Endothelial cell of umbilical vein (primary cell): Measurements from ENCODE around the gene TRNP1. TPM values are rescaled to one million over a fixed set of nuclear protein-coding genes. Genes with fewer than 3 reads are reported as not detected.

ENCODE experiments used
- BruUV-seq: library from RNA; stranded (reverse); fragments of 400-500 nt; replicated peaks from 2 replicates; lab custom pipeline; 2021; lab: Mats Ljungman, UMichigan
- CTCF ChIA-PET: fragments of 300-600, 350-600 bp; sonication (Branson Sonifier 250); formaldehyde crosslinking; loops from one replicate; lab custom pipeline; 2021; ENCODE audit warnings: antibody characterized with exemption, inconsistent platforms; lab: Charles Lee
- POLR2A ChIA-PET: fragments of 300-600, 350-600 bp; sonication (Branson Sonifier 250); formaldehyde crosslinking; loops from one replicate; lab custom pipeline; 2021; ENCODE audit warnings: antibody characterized with exemption, inconsistent platforms; lab: Charles Lee
- DNase-seq: peaks from one replicate; pipeline ENCODE4 v3.0.0-alpha.2; 2011; ENCODE audit warnings: low read depth, low spot score
- FAIRE-seq: peaks from 2 replicates; lab custom pipeline; 2011; peaks lifted over from hg19 to GRCh38; lab: Jason Lieb, UNC
- H2AFZ ChIP-seq: 2 replicates; pipeline ENCODE4 v1.6.0; 2012; ENCODE audit warnings: low read depth, low read length, control low read depth, inconsistent platforms
- H3K27ac ChIP-seq: 2 replicates; pipeline ENCODE4 v1.5.1; 2011; ENCODE audit warnings: low read depth, mild to moderate bottlenecking, control low read depth, low read length, moderate library complexity; ENCODE audit not compliant: insufficient read depth
- H3K27me3 ChIP-seq, 2 experiments: 2 replicates each; pipeline versions ENCODE4 v1.6.0 to v1.6.1; 2011; ENCODE audit warnings: low read length in 2 of 2, mixed read lengths in 1 of 2; ENCODE audit not compliant: control insufficient read depth in 2 of 2, insufficient read depth in 2 of 2
- H3K36me3 ChIP-seq, 2 experiments: 2 replicates in 1 of 2; 3 replicates in 1 of 2; pipeline ENCODE4 v1.5.1; 2011; ENCODE audit warnings: low read length in 2 of 2, mild to moderate bottlenecking in 1 of 2, moderate library complexity in 1 of 2; ENCODE audit not compliant: control insufficient read depth in 2 of 2, insufficient read depth in 2 of 2; ENCODE audit errors: extremely low read depth in 1 of 2
- H3K4me1 ChIP-seq: 3 replicates; pipeline ENCODE4 v1.5.1; 2011; ENCODE audit warnings: mild to moderate bottlenecking, low read length; ENCODE audit not compliant: control insufficient read depth, insufficient read depth; ENCODE audit errors: extremely low read depth
- H3K4me2 ChIP-seq: 2 replicates; pipeline ENCODE4 v1.6.1; 2011; ENCODE audit warnings: low read length, control low read depth, mixed read lengths; ENCODE audit not compliant: insufficient read depth
- H3K4me3 ChIP-seq, 3 experiments: fragments of 200-600 bp in 1 of 3; sonication (generic), shearing (Covaris generic) in 1 of 3; replicated peaks in 1 of 3; 2 replicates each; pipeline ENCODE4 v1.5.1; 2011 to 2016; ENCODE audit warnings: control low read depth in 3 of 3, low read length in 3 of 3, mild to moderate bottlenecking in 2 of 3, inconsistent platforms in 1 of 3, low read depth in 1 of 3, moderate library complexity in 1 of 3; ENCODE audit not compliant: insufficient read depth in 1 of 3
- H3K79me2 ChIP-seq: 2 replicates; pipeline ENCODE4 v1.6.0; 2012; ENCODE audit warnings: low read length, inconsistent platforms; ENCODE audit not compliant: control insufficient read depth, insufficient read depth
- H3K9ac ChIP-seq: replicated peaks from 2 replicates; pipeline ENCODE3; 2011; ENCODE audit warnings: low read length, control low read depth; ENCODE audit not compliant: insufficient read depth; ENCODE audit errors: extremely low read depth
- H3K9me1 ChIP-seq: replicated peaks from 3 replicates; pipeline ENCODE4 v1.6.0; 2011; ENCODE audit warnings: mild to moderate bottlenecking, low read length; ENCODE audit not compliant: control insufficient read depth, insufficient read depth; ENCODE audit errors: extremely low read depth
- H3K9me3 ChIP-seq: replicated peaks from 2 replicates; pipeline ENCODE4 v1.5.1; 2012; ENCODE audit warnings: low read length, inconsistent platforms; ENCODE audit not compliant: control insufficient read depth, insufficient read depth
- H4K20me1 ChIP-seq: replicated peaks from 2 replicates; pipeline ENCODE3; 2011; ENCODE audit warnings: mild to moderate bottlenecking, low read length; ENCODE audit not compliant: control insufficient read depth, insufficient read depth; ENCODE audit errors: extremely low read depth
- EZH2 ChIP-seq: IDR thresholded peaks from 2 replicates; pipeline ENCODE4 v1.6.1; 2012; ENCODE audit warnings: borderline replicate concordance, low read depth, mild to moderate bottlenecking, moderate library complexity, low read length, inconsistent platforms; ENCODE audit not compliant: severe bottlenecking
- FOS ChIP-seq: IDR thresholded peaks from 2 replicates; pipeline ENCODE4 v1.6.1; 2011; ENCODE audit warnings: mild to moderate bottlenecking, low read length, moderate library complexity, borderline replicate concordance; ENCODE audit not compliant: insufficient read depth
- MYC ChIP-seq: IDR thresholded peaks from one replicate; pipeline ENCODE4 v1.6.1; 2011; ENCODE audit warnings: mild to moderate bottlenecking, low read depth, low read length
- dilution Hi-C: fragments of 300-500 bp; cut with MboI; formaldehyde crosslinking; loops from one replicate; pipeline ENCODE4 v1.15.0; 2019; ENCODE audit warnings: low sequenced_read_pairs; ENCODE audit not compliant: extremely low pct_ligation_motif_present
- intact Hi-C: fragments of 100-400 bp; cut with micrococcal nuclease; formaldehyde crosslinking; loops from one replicate; pipeline ENCODE4 v1.10.0; 2022
- polyA plus RNA-seq, 4 experiments: library from polyadenylated mRNA; depleted of rRNA in 3 of 4; stranded (reverse) in 3 of 4; unstranded in 1 of 4; fragments of >200 nt; gene quantifications; 2 replicates each; pipeline versions ENCODE4 v1.2.1 to v1.2.3, GENCODE V29; 2011 to 2012; ENCODE audit warnings: missing spikeins in 1 of 4
- total RNA-seq: library from RNA; stranded (reverse); gene quantifications from 2 replicates; pipeline ENCODE4 v1.2.3, GENCODE V29; 2021
- TF ChIP-seq, protein P1 (sequence below): IDR thresholded peaks from 2 replicates; pipeline ENCODE4 v1.6.1; 2011; ENCODE audit not compliant: insufficient read depth, insufficient read length
- TF ChIP-seq, protein P2 (sequence below), 2 donors: IDR thresholded peaks; 1 replicate in 1 of 2; 2 replicates in 1 of 2; pipeline ENCODE4 v1.5.1; 2011; ENCODE audit warnings: low read length in 2 of 2, mild to moderate bottlenecking in 2 of 2, moderate library complexity in 2 of 2, control low read depth in 1 of 2, inconsistent platforms in 1 of 2, low read depth in 1 of 2; ENCODE audit not compliant: insufficient read depth in 1 of 2; ENCODE audit errors: extremely low read depth in 1 of 2

TRNP1 gene
- total and polyA plus RNA-seq, 2 donors (not counting 3 experiments of a cell fraction or from before 2014, with no cell fraction given), result 5.9 to 20.5 TPM

DNA sequence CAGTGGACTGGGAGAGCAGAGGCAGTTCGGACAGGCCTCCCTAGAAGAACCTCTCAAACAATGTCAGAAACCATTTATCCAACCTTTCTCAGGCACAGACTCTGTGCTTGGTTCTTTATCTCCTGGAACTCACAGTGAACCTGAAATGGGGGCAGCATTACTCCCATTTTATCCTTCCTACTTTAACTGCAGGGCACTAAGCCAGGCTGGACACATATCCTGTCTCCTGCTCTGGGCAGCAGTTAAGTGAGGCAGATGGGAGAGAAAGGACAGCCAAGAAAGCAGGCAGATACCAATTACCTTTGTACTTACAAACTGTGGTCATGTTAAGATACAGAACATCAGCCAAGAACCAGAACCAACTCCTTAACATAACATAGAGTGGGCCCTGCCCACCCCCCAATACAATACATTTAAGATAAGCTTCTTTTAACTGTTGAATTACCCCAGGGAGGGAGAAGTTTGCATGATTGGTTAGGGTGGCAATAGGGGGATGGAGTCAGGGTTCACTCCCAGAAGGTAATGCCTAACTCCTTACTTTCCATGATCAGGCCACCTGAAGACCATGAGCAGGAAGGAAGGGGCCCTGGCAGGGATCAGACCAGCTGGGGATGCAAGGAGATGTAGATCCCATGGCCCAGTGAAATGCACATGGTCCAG, 44.1 kb upstream of the TRNP1 start:
- Histone ChIP-seq H3K79me2 (no peaks in the 10 kb centered on the region), H3K27ac (no peak overlapping the region), H4K20me1 (no peaks in the 10 kb centered on the region), H3K4me2 (no peak overlapping the region), H3K9me3 (no peaks in the 10 kb centered on the region), H3K9me1 (no peaks in the 10 kb centered on the region), H3K4me1 (peaks cover 8% of the 10 kb centered on the region), H3K27me3 (no peaks in the 10 kb centered on the region), H3K9ac (no peak overlapping the region), H3K4me3 (no peak overlapping the region), H3K36me3 (peaks cover 9 to 17% of the 10 kb centered on the region in 2 experiments), H2AFZ (no peak overlapping the region)
- dilution Hi-C loops, result no loop called here
- TF ChIP-seq, protein P1, sequence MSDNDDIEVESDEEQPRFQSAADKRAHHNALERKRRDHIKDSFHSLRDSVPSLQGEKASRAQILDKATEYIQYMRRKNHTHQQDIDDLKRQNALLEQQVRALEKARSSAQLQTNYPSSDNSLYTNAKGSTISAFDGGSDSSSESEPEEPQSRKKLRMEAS, result no peak
- no peak for TF ChIP-seq FOS
- no peak for TF ChIP-seq EZH2
- TF ChIP-seq, protein P2, sequence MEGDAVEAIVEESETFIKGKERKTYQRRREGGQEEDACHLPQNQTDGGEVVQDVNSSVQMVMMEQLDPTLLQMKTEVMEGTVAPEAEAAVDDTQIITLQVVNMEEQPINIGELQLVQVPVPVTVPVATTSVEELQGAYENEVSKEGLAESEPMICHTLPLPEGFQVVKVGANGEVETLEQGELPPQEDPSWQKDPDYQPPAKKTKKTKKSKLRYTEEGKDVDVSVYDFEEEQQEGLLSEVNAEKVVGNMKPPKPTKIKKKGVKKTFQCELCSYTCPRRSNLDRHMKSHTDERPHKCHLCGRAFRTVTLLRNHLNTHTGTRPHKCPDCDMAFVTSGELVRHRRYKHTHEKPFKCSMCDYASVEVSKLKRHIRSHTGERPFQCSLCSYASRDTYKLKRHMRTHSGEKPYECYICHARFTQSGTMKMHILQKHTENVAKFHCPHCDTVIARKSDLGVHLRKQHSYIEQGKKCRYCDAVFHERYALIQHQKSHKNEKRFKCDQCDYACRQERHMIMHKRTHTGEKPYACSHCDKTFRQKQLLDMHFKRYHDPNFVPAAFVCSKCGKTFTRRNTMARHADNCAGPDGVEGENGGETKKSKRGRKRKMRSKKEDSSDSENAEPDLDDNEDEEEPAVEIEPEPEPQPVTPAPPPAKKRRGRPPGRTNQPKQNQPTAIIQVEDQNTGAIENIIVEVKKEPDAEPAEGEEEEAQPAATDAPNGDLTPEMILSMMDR (IDR thresholded peaks at IDR 0.05; ENCODE audit: extremely low read depth in 1 of 2, insufficient read depth in 1 of 2, low read depth in 1 of 2, low read length in 2 of 2), result no peak
- TF ChIP-seq MYC, result no peak
- FAIRE-seq (peak; percentile 33), DNase-seq (peak; percentile 26)
- no TSS peak for BruUV-seq
- CTCF ChIA-PET, result interaction anchor here (1.5 kb wide), 1 partner anchor 14 kb away, joined by 3 read pairs; no protein-coding TSS in a partner anchor
- intact Hi-C loops, result no loop called here
- POLR2A ChIA-PET, result no interaction called here
